DMS79 (cell line): ENCODE measurements around the gene PCBP1.
"Not testable (repeated sequence)": the region's sequence is repeated elsewhere in the genome, so short reads cannot be mapped to it uniquely, and the experiment has no call there.

Experiments used
- DNase-seq: peaks from one replicate; lab custom pipeline; 2025; lab: John Stamatoyannopoulos, UW

The PCBP1 gene

DNA sequence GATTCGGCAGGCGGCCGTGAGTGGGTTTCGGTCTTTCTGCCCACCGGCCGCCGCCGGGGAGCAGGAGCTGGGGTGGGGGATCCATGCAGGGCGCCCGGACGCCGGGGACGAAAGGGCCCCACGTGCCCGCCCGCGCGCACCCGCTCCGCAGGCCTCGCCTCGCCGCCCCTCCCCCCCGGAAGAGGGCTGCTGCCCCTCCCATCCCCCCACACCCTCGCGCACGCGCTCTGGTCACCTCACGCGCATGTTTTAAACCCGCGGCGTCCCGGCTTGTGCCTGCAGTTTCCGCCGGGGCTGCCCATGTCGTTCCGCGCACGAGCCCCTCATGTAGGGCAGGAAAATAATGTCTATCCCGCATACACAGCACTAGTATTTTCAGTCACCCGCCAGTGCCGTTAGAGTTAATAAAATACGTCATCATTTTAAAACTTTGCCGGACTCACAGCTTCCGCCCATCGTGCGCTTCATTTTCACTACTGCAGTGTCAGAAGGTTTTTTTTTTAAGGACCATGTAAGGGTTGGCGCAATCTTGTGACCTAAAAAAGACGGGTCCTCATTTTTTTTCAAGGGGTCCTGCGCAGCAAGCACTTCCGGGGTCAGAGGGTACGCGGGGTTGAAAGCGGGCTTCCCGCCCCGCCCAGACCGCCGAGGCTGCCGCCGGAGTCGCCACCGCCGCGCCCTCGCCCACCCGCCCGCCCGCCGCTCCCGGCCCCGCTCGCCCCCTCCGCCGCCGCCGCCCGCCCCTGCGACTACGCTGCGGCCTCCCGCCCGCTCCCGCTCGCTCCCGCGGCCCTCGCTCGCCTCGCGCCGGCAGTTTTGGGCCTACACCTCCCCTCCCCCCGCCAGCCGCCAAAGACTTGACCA, at the start of gene PCBP1:
Gene PCBP1 (plus strand): TSS at position 640 of the 864 bp plus-strand sequence. CDS start 267 bp downstream, outside the sequence.
- DNase-seq = peak; percentile 80

DNA sequence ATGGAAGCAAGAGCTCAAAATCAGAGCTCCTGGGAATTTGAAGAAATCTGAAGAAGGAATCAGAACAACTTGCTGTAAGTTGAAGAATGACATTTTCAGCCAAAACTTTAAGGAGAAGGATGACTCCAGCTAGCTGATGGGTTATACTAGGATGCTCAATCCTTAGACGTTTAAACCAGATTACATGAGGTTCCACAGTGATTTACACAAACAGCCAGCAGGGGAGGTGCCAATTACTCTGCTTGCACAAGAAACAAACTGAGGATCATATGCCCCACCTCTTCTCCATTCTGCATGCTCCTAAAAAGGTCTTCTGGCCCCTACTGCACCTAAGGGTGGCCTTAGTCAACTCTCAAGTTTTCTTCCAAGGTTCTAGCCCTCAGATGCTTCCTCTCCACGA, 47.9 kb upstream of the PCBP1 start:
- no peak for DNase-seq

DNA sequence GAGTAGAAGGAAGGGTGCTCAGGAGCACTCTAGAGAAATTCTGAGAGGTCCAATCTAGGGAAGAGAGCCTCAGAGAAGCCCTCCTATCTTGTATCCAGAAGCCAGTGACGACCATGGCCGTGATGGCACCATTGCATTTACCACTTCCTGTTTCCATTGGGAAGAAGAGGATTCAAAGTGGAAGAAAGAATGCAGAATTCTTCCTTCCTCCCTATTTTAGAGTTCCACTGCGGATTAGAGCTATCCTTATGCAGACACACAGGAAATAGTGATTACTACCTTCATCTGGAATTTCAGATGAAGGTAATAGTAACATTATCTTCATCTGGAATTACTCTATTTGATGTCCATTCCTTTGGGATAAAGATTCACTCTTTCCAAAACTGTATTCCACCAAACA, 45.6 kb upstream of the PCBP1 start:
- no peak for DNase-seq

DNA sequence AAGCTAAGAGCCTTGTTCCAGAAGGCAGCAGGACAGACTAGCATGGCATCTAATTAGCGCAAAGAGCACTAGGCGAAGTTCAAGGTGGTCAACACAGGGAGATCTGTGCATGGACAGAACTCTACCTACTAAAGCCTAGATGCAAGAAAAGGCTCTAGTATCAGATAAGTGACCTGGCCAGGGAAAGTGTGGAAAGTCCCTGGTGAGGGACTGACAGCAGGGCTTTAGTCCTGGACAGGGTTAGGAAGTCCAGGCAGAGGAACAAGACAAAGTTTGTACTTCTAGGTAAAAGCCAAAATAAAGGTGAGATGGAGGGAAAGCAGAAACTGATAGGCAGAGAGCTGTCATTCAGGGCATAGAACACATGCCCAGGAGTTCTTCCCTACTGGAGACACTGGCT, 45.0 kb upstream of the PCBP1 start:
- no peak for DNase-seq

DNA sequence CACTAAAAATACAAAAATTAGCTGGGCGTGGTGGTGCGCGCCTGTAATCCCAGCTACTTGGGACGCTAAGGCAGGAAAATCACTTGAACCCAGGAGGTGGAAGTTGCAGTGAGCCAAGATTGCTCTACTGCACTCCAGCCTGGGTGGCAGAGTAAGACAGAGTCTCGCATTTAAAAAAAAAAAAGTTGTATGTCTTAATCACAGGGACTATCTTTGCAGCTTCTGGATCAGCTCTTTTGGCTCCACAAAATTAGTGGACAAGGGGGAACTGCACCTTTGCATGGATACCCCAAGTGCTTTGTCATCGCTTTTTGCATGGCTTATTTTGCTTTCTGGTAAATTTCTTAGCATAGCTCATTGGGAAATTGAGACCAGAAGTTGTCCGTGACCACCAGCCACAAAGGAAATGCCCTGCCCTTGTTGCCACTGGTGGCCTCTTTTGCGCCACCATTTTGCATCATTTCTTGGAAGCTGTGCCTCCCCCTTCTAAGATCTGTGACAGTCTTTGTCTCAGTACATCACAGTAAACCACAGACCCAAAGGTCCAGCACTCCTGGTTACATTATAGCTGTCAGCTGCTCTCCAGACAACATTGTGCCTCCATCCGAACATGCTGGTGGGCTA, 43.9 kb upstream of the PCBP1 start:
- DNase-seq = no peak

DNA sequence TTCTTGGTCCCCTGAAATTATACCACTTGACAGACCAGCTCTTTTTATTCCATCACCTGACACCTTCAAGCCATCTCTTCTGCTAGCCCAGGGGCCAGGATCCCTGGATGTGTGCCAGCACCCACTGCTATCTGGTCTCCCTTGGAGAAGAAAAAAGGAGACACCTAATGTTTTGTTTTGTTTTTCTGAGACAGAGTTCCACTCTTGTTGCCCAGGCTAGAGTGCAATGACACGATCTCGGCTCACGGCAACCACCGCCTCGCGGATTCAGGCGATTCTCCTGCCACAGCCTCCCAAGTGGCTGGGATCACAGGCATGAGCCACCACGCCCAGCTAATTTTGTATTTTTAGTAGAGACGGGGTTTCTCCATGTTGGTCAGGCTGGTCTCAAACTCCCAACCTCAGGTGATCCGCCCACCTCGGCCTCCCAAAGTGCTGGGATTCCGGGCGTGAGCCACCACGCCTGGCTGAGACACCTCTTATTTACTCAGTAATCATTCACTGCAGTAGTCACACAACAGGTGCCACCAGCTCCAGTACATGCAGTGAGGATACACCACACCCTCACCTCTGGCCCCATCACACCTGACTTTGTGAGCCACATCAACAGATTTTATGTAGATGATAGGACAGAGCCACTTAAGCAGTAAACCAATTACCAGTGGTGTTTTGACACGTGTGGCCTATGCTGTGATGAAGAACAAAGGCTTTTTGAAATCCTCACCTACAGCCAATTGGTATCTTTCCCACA, 42.8 kb upstream of the PCBP1 start:
- DNase-seq = no peak

DNA sequence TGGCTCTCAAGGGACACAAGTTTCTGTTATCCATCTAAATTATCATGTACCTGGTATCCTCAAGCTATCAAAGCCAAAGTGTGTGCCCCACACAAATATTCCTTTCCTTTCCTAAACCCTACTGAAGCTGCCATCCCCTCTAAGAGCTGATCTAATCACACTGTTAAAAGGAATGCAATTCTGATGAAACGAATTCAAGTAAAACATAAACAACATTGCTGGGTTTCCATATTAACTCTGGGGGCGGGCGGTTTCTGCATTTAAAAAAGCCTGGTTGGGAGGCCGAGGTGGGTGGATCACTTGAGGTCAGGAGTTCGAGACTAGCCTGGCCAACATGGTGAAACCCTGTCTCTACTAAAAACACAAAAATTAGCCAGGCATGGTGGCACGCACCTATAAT, 41.9 kb upstream of the PCBP1 start:
- DNase-seq = no peak

DNA sequence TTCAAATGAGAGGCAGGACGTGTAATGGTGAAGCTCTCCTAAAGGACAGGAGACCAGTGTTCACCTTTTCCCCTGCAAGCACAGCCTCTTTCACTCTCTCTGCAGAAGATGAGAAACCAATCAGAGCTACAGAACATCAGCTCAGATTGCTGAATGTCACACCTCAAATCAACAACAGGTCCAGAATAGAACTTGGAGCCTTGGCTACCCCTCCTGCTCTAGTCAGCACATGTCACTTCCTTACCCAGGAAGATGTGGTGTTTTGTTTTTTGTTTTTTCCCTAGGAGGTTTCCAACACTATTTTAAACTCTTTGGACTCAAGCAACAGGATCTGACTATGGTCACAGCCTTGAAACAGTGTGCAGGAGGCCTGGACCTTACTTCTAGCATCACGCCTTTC, 41.3 kb upstream of the PCBP1 start:
- no peak for DNase-seq

DNA sequence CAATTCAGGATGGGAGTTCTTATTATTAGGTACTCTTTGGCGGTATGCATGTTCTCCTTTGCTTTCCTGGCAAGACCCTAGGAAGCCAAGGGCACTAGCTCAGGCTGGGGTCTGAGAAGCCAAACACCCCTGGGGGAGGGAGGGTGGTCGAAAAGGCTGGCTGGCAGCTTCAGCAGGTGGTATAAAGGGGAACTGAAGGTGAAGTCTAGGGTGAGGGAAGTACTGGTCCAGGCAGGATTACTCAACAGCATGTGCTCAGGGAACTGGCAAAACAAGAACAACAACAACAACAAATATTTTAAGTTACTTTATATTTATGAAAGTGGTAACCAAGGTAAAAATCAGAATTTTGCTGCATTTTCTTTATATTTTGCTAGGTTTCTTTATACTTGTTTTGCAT, 40.7 kb upstream of the PCBP1 start:
- no peak for DNase-seq

DNA sequence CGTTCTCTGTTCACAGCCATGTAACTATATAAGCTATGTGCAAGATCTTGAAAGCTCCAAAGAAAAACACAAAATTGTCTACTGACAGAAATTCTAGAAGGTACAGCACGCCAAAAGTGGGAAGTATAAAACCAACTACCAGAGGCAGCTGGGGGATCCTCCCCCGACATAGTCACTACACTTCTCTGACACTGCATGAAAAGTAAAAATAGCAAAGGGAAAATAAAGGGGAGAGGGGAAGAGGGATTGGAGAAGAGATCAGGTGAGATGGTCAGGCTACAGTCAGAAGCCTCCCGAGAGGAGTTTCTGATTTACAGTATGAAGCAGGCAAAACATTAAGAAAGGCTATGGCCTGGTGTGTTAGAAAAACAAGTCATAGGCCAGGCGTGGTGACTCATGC, 39.8 kb upstream of the PCBP1 start:
- no peak for DNase-seq

DNA sequence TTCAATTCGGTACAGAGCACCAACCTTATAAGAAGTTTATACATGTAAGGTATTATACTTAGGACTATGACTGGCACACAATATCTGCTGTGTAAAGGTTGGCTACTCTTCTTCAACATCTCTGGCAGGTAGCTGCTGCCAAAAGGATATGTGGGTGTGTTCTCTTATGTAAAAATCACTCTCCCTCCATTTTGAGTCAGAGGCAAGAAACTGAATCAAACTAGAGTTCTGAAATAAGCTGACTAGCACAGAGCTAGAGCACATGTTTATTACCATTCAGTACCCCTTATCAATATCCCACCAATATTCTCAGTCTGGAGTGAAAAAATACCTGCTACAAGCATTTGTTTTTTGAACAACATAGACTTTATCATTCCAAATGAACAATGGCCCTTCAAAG, 38.0 kb upstream of the PCBP1 start:
- DNase-seq = no peak

DNA sequence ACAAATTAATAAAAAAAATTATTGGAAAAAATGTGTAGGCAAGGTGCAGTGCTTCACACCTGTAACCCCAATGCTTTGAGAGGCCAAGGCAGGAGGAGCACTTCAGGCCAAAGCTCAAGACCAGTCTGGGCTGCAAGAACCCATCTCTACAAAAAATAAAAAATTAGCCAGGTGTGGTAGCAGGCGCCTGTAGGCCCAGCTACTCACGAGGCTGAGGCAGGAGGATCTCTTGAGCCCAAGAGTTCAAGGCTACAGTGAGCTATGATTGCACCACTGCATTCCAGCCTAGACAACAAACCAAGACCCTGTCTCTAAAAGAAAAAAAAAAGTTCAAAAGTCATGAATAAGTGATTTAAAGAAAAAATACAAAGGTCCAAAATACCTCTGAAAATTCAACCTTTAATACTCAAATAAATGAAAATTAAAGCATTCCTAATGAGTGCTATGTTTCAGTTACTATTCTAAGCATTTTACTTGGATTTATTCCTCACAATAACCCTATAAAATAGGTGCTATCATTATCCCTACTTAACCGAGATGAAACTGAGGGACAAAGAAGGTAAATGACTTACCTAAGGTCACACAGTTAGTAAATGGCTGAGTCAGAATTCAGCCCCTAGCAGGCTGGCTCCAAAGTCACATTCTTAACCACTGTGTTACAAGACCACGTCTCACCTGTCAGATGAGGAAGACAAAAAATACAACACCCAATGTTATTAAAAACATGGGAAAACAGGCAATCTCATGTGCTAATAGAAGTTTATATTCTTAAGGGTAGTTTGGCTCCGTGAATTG, 36.4 kb upstream of the PCBP1 start:
- no peak for DNase-seq

DNA sequence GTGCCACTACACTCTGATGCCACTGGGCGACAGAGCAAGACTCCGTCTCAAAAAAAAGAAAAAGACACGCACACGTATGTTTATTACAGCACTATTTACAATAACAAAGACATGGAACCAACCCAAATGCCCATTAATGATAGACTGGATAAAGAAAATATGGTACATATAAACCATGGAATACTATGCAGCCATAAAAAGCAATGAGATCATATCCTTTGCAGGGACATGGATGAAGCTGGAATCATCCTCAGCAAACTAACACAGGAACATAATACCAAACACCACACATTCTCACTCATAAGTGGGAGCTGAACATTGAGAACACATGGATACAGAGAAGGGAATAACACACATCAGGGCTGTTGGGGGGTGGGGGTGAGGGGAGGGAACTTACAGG, 32.0 kb upstream of the PCBP1 start:
- not testable (repeated sequence) for DNase-seq

DNA sequence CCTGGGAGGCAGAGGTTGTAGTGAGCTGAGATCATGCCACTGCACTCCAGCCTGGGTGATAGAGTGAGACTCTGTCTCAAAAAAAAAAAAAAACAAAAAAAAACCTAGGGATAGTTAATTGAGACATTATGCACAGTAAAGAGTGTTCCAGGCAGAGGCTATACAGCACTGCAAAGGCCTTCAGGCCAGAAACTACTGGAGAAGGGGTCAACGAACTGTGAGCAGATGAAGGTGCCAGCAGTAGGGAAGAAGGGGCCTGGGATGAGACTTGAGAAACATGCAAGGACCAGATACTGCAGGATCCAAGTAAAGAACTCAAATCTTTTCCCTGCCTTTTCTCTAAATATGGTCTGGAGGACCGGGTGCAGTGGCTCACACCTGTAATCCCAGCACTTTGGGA, 26.0 kb upstream of the PCBP1 start:
- DNase-seq = no peak

DNA sequence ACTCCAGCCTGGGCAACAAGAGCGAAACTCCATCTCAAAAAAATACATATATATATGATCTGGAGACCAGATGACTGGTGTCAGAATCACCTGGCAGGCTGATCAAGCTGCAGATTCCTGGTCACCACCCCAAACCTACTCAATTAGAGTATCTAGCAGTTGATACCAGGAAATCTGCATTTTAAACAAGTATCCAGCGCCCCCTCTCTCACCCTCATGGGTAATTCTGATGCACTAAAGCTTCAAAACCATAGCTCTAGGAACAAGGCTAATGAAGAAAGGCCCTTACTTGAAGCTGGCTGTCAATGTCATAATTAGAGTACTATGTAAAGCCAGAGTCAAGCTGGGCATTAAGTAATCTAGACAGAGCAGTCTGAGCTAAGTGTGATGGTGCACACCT, 25.0 kb upstream of the PCBP1 start:
- no peak for DNase-seq

DNA sequence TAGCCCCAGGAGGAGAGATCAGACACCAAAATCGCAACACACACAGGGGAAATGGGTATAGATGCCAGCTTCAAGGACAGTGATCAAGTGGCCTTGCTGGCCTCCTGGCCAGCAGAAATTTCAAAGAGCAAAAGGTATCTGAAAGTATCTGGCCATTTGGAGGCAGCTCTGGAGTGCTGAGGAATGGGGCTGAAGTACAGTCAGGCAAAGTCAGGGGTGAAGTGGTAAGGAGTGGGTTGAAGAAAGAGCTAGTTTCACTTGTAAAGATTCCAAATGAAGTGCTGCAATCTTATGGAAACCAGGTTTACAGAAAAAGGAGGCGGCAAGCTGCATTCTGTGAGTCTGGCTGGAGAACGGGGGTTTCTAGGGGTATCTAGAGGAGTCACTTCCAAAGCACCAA, 19.2 kb upstream of the PCBP1 start:
- DNase-seq = no peak

DNA sequence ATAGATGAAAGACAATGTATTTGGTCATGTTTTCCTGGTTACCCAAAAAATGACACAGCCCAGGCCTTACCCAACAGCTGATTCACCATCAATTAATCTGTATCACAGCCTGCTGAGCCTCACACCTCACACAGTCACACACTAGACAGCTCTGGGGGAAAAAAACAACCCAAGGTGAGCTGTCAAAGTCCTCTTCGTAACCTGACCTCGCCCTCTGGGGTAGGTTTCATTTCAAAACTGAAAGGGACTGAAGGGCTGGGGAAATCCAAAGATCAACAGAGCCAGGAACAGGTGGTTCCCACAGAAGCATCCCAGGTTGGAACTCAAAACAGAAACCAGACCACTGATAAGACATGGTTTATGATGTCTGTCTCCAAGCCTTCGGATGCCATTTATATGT, 18.2 kb upstream of the PCBP1 start:
- DNase-seq = no peak

DNA sequence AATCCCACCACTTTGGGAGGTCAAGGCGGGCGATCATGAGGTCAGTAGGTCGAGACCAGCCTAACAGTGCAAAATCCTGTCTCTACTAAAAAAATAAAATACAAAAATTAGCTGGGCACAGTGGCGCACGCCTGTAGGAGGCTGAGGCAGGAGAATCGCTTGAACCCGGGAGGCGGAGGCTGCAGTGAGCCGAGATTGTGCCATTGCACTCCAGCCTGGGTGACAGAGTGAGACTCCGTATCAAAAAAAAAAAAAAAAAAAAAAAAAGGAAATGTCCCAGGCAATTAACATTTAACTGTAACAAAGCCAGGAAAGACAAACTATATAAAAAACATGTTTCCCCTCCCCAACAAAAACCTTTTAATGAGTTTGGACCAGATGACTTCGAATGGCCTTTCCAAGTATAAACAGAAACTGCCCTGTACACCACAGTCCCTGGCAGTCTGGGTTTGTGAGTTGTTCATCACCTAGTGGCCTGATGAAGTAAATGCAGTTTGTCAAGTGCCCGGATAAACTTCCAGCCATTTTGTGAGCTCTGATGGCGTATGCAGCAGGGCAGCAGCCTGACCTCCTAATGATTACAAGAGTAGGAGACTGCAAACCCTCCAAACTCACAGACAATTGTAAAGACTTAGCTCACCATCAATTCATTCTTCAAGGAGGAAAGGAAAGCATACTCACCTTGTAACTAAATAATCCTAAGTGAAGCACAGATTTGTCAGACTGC, 16.6 kb upstream of the PCBP1 start:
- peak; percentile 45 for DNase-seq

DNA sequence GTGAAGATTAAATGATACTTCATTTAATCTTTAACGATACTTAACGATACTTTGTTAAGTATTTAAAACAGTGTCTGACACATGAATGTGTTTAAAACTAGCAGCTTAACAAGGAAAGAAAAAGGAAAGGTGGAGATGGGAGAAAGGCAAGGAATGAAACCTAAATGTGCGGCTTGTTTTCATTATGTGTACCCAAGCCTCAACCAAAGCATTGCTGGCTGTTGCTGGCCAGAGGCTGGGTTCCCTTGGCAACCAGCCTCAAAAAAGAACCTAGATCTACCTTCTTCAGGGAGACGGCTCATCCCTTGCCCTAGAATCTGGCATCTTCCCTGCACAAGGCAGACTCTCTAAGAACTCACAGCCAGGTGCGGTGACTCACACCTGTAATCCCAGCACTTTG, 13.8 kb upstream of the PCBP1 start:
- no peak for DNase-seq

DNA sequence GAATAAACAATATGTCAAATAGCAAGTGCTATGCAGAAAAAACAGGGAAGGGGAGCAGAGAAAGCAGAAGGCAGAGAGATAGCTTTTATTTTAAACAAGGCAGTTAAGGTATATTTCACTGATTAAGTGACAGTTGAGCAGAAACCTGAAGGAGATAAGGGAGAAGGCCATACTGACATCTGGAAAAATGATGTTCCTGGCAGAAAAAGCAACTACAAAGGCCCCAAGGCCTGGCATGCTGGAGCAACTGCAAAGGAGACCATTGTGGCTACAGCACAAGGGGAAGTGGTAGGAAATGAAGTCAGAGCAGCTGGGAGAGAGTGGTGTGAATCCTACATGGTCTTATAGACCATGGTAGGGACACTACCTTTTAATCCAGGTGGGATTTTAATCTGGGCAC, 8.9 kb upstream of the PCBP1 start:
- DNase-seq = no peak

DNA sequence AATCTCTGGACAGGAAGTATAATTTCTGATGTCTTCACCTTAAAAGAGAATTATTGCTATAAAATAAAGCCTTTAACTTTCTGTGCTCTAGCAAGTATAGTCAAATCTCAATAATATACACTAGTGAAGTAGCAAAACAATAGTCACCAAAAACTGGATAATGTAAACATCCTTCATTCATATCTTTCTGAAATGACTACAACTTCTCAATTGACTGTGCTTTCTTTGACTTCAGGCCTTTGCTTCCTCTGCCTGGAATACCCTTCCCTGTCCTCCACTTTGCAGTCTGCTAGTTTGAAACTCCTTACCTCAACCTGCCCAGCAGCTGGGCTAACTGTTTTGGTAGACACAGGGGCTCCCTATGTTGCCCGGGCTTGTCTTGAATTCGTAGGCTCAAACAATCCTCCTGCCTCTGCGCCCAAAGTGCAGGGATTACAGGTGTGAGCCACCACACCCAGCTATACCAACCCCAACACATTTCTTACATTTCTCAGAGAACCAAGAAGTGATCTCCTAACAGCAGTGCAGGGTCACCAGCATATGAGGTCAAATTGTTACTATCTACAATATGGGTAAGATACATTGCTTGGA, 6.6 kb upstream of the PCBP1 start:
- no peak for DNase-seq
